Hepatocyte (in vitro differentiated cells): ENCODE data around the gene IL17RE. TPM values are rescaled to one million over a fixed set of nuclear protein-coding genes. Genes with fewer than 3 reads are reported as not detected.
A peak's percentile ranks its signal among the peaks of the same experiment; 100 is the strongest.

ENCODE experiments used
- DNase-seq: peaks from one replicate; pipeline ENCODE4 v3.0.0-alpha.2; 2016; ENCODE audit warnings: low spot score
- H2AFZ ChIP-seq: fragments of 200-600 bp; sonication (generic); 2 replicates; pipeline ENCODE4 v1.6.0; 2016; ENCODE audit warnings: antibody characterized with exemption, mild to moderate bottlenecking
- H3K27ac ChIP-seq: fragments of 200-600 bp; sonication (generic); 2 replicates; pipeline ENCODE4 v1.5.1; 2016; ENCODE audit warnings: mild to moderate bottlenecking
- H3K27me3 ChIP-seq: fragments of 200-600 bp; sonication (generic); 2 replicates; pipeline ENCODE4 v1.6.1; 2016
- H3K36me3 ChIP-seq: fragments of 200-600 bp; sonication (generic); replicated peaks from 2 replicates; pipeline ENCODE4 v1.5.1; 2016; ENCODE audit warnings: low read depth; ENCODE audit not compliant: insufficient read depth
- H3K4me1 ChIP-seq: fragments of 200-600 bp; sonication (generic); 2 replicates; pipeline ENCODE4 v1.5.1; 2016; ENCODE audit warnings: mild to moderate bottlenecking, moderate library complexity; ENCODE audit not compliant: insufficient read depth
- H3K4me2 ChIP-seq: fragments of 200-600 bp; sonication (generic); 2 replicates; pipeline ENCODE4 v1.6.0; 2016
- H3K4me3 ChIP-seq: fragments of 200-600 bp; sonication (generic); 2 replicates; pipeline ENCODE4 v1.5.1; 2016; ENCODE audit warnings: mild to moderate bottlenecking
- H3K79me2 ChIP-seq: fragments of 200-600 bp; sonication (generic); 2 replicates; pipeline ENCODE4 v1.6.0; 2017; ENCODE audit warnings: mild to moderate bottlenecking
- H3K9me2 ChIP-seq: fragments of 200-600 bp; sonication (generic); replicated peaks from 2 replicates; pipeline ENCODE4 v1.6.0; 2017; ENCODE audit warnings: mild to moderate bottlenecking; ENCODE audit not compliant: insufficient read depth
- H3K9me3 ChIP-seq: fragments of 200-600 bp; sonication (generic); 2 replicates; pipeline ENCODE4 v1.5.1; 2016; ENCODE audit warnings: low read depth, mild to moderate bottlenecking
- H4K20me1 ChIP-seq: fragments of 200-600 bp; sonication (generic); 2 replicates; pipeline ENCODE4 v1.6.0; 2016; ENCODE audit warnings: mild to moderate bottlenecking; ENCODE audit not compliant: insufficient read depth, poor library complexity, severe bottlenecking
- CTCF ChIP-seq: fragments of 200-600 bp; sonication (generic); IDR thresholded peaks from 2 replicates; pipeline ENCODE4 v1.5.1; 2016; ENCODE audit warnings: antibody characterized with exemption, mild to moderate bottlenecking; ENCODE audit not compliant: poor library complexity
- EZH2 ChIP-seq: fragments of 200-600 bp; sonication (generic); IDR thresholded peaks from 2 replicates; pipeline ENCODE4 v1.6.1; 2016; ENCODE audit warnings: antibody characterized with exemption, mild to moderate bottlenecking, borderline replicate concordance
- EZH2phosphoT487 ChIP-seq: fragments of 200-600 bp; sonication (generic); IDR thresholded peaks from one replicate; pipeline ENCODE4 v1.6.1; 2018; ENCODE audit warnings: antibody characterized with exemption, mild to moderate bottlenecking, low read depth, moderate library complexity; ENCODE audit not compliant: unreplicated experiment, severe bottlenecking
- WGBS: methylation state at CpG from one replicate; pipeline ENCODE4 v1.1.6; 2016; ENCODE audit warnings: low lambda C conversion rate; ENCODE audit errors: missing lambda C conversion rate; 5-methylcytosine and 5-hydroxymethylcytosine counted together
- polyA plus RNA-seq: library from polyadenylated mRNA; unstranded; fragments of >200 nt; fragmentation: Nextera tagmentation; extraction: Ambion mirVana; gene quantifications from 2 replicates; pipeline ENCODE4 v1.2.1, GENCODE V29; 2016
- total RNA-seq: library from RNA; depleted of rRNA; stranded (reverse); fragments of >200 nt; gene quantifications from 2 replicates; pipeline ENCODE4 v1.2.3, GENCODE V29; 2014

IL17RE gene
- total and polyA plus RNA-seq, 2 experiments from 2014 or later: 6.8 to 9.1 TPM

GRCh38 chr3:9901967-9902366 is 681 bp upstream of the IL17RE start:
- WGBS: 94% methylated on average over 5 of the region's 5 CpGs
- H3K4me3 ChIP-seq: no peak overlapping the region
- H3K4me2 ChIP-seq: peak overlapping the region; percentile 71
- H3K27me3 ChIP-seq: no peaks in the 10 kb centered on the region
- H3K36me3 ChIP-seq: no peaks in the 10 kb centered on the region
- H3K27ac ChIP-seq: peak overlapping the region; percentile 74
- no peaks in the 10 kb centered on the region for H3K9me3 ChIP-seq
- H4K20me1 ChIP-seq: no peaks in the 10 kb centered on the region
- H3K9me2 ChIP-seq: no peaks in the 10 kb centered on the region
- TF ChIP-seq CTCF: no peak
- TF ChIP-seq EZH2: no peak
- no peak for TF ChIP-seq EZH2phosphoT487
- H3K4me1 ChIP-seq: peaks cover 51% of the 10 kb centered on the region
- no peak for DNase-seq
- no peak overlapping the region for H2AFZ ChIP-seq
- H3K79me2 ChIP-seq: peaks cover 12% of the 10 kb centered on the region

DNA sequence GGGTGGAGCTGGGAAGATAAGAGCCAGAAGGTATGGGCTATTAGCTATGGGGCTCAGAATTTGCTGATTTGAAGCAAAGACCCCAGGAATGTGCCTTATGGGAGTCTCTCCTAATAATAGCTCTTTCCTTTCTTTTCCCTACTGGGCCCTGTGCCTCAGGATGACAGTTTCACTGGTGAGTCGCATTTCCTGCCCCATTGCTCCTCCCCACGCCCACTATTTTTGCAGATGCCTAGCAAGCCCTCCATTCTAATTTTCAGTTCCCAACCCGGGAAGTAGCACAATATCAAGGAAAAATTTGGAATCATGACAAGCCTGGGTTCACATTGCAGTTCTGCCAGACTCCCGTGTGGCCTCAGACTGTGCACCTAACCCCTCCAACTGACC is 583 bp downstream of the IL17RE start:
- no peaks in the 10 kb centered on the region for H3K9me3 ChIP-seq
- 58% methylated on average over 4 of the region's 4 CpGs for WGBS
- TF ChIP-seq EZH2phosphoT487 (no peak), EZH2 (no peak), CTCF (no peak)
- peak overlapping the region; percentile 71 for H3K4me2 ChIP-seq
- H4K20me1 ChIP-seq: no peaks in the 10 kb centered on the region
- H3K4me3 ChIP-seq: no peak overlapping the region
- peaks cover 12% of the 10 kb centered on the region for H3K79me2 ChIP-seq
- H2AFZ ChIP-seq: peak overlapping the region; percentile 47
- peak overlapping the region; percentile 74 for H3K27ac ChIP-seq
- H3K36me3 ChIP-seq: no peaks in the 10 kb centered on the region
- H3K4me1 ChIP-seq: peaks cover 44% of the 10 kb centered on the region
- no peak for DNase-seq
- no peaks in the 10 kb centered on the region for H3K27me3 ChIP-seq
- H3K9me2 ChIP-seq: no peaks in the 10 kb centered on the region

DNA sequence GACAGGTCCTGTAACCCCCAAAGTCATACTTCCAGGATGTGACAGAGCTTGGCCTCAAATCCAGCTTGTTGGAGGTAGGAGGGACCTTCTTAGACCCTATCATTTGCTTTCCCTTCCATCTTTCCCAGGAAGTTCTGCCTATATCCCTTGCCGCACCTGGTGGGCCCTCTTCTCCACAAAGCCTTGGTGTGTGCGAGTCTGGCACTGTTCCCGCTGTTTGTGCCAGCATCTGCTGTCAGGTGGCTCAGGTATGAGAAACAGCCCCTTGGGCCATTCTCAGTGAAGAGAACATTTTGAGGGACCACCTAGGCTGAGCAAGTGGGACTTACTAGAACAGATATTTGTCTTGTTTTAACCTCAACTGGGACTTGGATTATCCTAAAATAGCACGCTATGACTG is 1.3 kb downstream of the IL17RE start:
- H3K36me3 ChIP-seq: no peaks in the 10 kb centered on the region
- no peaks in the 10 kb centered on the region for H4K20me1 ChIP-seq
- H3K79me2 ChIP-seq: peaks cover 12% of the 10 kb centered on the region
- H3K4me1 ChIP-seq: peaks cover 37% of the 10 kb centered on the region
- no peaks in the 10 kb centered on the region for H3K9me2 ChIP-seq
- peak overlapping the region; percentile 71 for H3K4me2 ChIP-seq
- H3K27me3 ChIP-seq: no peaks in the 10 kb centered on the region
- no peak overlapping the region for H3K4me3 ChIP-seq
- DNase-seq: no peak
- no peaks in the 10 kb centered on the region for H3K9me3 ChIP-seq
- WGBS: 96% methylated on average over 4 of the region's 4 CpGs
- TF ChIP-seq EZH2 (no peak), CTCF (no peak), EZH2phosphoT487 (no peak)
- H2AFZ ChIP-seq: no peak overlapping the region
- H3K27ac ChIP-seq: no peak overlapping the region

DNA sequence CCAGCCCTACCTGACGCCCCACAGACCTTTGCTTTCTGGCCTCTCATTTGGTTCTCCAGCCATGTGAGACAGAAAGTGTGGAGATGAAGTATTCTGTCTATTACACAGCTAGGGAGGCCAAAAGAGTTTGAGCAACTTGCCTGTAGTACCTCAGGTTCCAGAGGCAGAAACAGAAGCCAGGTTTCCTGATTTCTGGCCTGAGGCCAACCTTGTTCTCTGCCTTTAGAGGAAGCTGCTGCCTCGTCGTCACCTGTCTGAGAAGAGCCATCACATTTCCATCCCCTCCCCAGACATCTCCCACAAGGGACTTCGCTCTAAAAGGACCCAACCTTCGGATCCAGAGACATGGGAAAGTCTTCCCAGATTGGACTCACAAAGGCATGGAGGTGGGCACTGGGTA is 3.8 kb downstream of the IL17RE start:
- DNase-seq: no peak
- TF ChIP-seq CTCF (no peak), EZH2 (no peak), EZH2phosphoT487 (no peak)
- H3K4me1 ChIP-seq: peaks cover 29% of the 10 kb centered on the region
- H3K27ac ChIP-seq: no peak overlapping the region
- H2AFZ ChIP-seq: no peak overlapping the region
- no peaks in the 10 kb centered on the region for H3K36me3 ChIP-seq
- H3K79me2 ChIP-seq: peaks cover 12% of the 10 kb centered on the region
- no peaks in the 10 kb centered on the region for H3K27me3 ChIP-seq
- H4K20me1 ChIP-seq: no peaks in the 10 kb centered on the region
- no peaks in the 10 kb centered on the region for H3K9me3 ChIP-seq
- 87% methylated on average over 5 of the region's 5 CpGs for WGBS
- H3K9me2 ChIP-seq: no peaks in the 10 kb centered on the region
- no peak overlapping the region for H3K4me2 ChIP-seq
- no peak overlapping the region for H3K4me3 ChIP-seq
